GM21381 (cell line): ENCODE measurements around the gene RYR1.
"Not testable (repeated sequence)": the region's sequence is repeated elsewhere in the genome, so short reads cannot be mapped to it uniquely, and the experiment has no call there.

ENCODE experiments used
- ATAC-seq: cut with Tn5 transposase; IDR thresholded peaks from one replicate; pipeline ENCODE4 v1.9.1; 2021; ENCODE audit warnings: mild to moderate bottlenecking, moderate library complexity; ENCODE audit not compliant: unreplicated experiment

RYR1 gene

GRCh38 chr19:38537071-38537936 lies 103.8 kb downstream of the RYR1 start:
- ATAC-seq = no peak

DNA sequence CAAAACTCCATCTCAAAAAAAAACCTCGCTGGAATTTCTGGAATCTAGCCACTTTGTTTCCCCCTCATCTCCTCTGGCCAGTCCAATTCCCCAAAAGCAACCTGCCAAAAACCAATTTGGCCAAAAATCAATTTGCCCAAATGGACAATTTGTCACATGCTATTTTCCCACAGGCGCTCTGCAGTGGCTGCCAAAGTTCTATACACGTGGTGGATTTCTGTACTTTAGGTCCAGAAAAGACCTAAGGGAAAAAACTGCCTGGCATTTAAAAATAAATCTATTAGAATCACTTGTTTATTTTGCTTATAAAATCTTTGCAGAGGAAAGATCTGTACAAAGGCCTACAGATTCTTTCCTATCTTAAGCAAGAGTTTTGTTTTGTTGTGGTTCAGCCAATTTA lies 104.9 kb downstream of the RYR1 start:
- ATAC-seq = no peak

- ATAC-seq = no peak
These were observed 105.5 kb downstream of the RYR1 start for GRCh38 chr19:38538793-38539528.

DNA sequence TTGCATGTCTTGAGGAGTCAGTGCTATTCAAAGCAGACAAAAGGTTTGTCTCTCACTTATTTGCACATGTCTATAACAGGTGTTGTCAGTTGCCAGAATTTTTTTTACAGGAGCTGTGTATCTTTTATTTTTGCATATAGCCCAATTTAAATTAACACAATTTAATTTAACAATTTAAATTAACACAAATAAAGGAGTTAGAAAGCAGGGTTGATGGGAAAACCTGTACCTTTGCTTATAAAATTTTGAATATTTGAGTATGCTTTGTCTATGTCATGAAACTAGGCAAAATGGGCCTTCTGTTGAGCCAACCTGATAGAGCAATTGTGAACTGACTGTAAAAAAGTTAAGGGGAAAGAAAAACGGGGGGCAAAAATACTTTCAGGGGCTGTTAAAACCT lies 106.3 kb downstream of the RYR1 start:
- no peak for ATAC-seq

DNA sequence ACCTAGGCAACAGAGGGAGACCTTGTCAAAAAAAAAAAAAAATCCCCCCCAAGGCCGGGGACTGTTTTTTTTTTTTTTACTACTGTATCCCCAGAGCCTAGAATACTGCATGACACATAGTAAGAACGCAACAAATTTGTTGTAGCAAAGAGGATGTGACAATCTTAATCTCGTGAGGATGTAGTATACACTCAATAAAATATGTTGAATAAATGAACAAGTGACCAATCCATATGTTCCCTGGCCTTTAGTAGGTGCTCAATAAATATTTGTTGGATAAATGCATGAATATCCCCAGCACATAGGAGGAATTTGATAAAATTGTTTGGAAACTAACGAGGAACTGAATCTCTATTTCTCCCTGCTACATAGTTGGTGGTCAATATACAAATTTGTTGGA lies 108.5 kb downstream of the RYR1 start:
- ATAC-seq = no peak

DNA sequence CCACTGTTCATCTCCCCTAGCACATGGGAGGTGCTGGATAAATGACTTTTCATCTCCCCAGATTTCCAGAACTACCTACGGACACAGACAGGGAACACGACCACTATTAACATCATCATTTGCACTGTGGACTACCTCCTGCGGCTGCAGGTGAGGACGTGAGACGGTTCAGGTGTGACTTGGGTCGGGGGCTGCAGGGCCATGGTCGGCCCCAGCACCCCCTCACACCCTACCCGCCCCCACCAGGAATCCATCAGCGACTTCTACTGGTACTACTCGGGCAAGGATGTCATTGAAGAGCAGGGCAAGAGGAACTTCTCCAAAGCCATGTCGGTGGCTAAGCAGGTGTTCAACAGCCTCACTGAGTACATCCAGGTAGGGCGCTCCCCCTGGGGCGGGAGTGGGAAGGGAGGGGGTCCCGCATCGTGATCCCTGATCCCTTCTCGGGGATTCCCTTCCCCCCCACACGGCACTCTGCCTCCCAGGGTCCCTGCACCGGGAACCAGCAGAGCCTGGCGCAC lies 109.9 kb downstream of the RYR1 start:
- no peak for ATAC-seq

DNA sequence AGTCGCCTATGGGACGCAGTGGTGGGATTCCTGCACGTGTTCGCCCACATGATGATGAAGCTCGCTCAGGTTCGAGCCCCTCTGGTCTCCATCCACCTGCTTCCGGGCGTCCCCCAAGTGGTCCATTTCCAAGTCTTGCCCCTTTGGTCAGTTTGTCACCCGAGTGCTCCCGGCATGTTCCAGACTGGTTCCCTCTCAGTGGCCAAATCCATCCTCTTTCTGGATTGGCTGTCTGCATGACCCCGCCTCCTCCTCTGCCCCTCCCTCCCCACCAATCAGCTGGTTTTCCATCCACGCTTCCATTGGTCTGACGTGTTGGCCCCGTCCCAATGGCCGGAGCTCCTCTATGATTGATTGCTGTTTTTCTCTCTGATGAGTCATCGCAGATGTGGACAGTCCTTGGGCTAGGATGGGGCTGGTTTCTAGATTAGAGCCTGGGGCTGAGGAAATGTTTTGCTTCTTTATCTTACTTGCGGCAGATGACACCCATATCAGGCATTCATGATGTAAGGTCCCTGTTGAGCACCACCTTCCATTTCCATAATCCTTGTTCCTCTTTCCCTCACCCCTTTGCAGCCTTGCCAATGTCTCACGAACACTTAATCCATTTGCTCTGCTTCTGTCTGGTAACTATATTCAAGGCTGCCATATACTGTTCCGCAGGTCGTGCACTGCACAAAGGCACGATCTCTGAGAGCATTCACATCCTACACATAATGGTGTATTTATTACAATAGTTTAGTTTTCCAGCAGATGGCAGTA lies 110.5 kb downstream of the RYR1 start:
- peak; percentile 51 for ATAC-seq

- ATAC-seq = no peak
These were observed 111.3 kb downstream of the RYR1 start for GRCh38 chr19:38544569-38545315.

GRCh38 chr19:38545596-38545995 lies 112.1 kb downstream of the RYR1 start:
- ATAC-seq = no peak

DNA sequence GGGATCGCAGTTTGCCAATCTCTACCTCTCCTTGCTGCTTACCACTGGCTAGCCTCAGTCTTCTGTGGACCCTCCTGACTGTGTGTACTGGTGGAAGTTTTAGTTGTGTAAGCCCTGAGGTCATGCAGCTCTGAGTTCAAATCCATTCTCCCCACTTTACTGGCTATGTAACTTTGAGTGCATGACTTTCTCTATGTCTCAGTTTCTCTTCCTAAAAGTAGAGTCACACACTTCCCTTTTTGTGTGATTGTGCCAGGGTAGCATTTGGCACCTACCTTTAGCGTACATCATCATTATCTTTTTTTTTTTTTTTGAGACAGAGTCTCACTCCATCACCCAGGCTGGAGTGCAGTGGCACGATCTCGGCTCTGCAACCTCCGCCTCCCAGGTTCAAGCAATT lies 113.9 kb downstream of the RYR1 start:
- no peak for ATAC-seq

GRCh38 chr19:38549061-38549460 lies 115.6 kb downstream of the RYR1 start:
- no peak for ATAC-seq

GRCh38 chr19:38549942-38550341 lies 116.5 kb downstream of the RYR1 start:
- no peak for ATAC-seq

DNA sequence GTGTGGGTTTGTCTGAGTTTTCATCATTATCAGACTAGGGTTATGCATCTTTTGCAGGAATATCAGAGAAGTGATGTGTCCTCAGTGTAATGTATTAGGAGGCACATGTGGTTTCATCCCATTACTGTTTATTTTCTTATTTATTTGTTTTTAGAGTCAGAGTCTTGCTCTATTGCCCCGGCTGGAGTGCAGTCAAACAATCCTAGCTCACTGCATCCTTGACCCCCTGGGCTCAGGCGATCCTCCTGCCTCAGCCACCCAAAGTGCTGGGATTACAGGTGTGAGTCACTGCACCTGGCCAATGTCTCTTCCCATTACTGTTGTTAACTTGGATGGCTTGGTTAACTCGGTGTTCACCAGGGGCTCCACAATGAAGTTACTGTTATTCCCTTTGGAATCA lies 116.9 kb downstream of the RYR1 start:
- ATAC-seq = no peak

GRCh38 chr19:38551450-38551813 lies 117.9 kb downstream of the RYR1 start:
- ATAC-seq = peak; percentile 65

DNA sequence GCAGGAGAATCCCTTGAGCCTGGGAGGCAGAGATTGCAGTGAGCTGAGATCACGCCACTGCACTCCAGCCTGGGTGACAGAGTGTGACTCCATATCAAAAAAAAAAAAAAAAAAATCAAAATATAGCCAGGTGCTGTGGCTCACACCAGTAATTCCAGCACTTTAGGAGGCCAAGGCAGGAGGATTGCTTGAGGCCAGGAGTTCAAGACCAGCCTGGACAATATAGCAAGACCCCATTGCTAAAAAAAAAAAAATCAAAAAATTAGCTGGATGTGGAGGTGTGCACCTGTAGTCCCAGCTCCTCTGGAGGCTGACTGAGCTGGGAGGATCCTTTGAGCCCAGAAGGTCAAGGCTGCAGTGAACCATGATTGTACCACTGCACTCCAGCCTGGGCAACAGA lies 119.7 kb downstream of the RYR1 start:
- not testable (repeated sequence) for ATAC-seq

DNA sequence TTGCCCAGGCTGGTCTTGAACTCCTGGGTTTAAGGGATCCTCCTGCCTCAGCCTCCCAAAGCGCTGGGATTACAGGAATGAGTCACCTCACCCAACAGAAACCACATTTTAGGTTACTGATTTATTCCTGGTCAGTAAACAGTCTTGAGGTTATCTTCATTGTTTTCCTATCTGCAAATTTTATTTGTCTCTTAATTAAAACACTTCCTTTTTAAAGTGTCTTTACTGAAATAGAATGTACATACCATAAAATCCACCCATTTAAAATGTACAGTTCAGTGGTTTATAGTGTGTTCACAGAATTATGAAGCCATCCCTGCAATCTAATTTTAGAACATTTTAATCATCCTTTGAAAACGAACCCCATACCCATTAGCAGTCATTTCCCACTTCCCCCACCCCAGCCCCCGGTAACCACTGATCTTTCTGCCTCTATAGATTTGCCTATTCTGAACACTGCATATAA lies 121.2 kb downstream of the RYR1 start:
- no peak for ATAC-seq

DNA sequence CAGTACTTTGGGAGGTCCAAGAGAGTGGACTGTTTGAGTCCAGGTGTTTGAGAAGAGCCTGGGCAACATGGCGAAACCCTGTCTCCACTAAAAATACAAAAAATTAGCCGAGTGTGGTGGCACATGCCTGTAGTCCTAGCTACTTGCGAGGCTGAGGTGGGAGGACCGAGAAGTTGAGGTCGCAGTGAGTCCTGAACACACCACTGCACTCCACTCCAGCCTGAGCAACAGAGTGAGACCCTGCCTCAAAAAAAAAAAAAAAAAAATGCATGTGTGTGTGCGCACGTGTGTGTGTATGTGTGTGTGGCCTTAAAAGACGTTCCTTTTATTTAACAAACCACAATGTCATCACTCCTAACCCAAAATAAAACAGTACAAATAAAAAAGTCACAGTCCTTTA lies 121.7 kb downstream of the RYR1 start:
- ATAC-seq = no peak

DNA sequence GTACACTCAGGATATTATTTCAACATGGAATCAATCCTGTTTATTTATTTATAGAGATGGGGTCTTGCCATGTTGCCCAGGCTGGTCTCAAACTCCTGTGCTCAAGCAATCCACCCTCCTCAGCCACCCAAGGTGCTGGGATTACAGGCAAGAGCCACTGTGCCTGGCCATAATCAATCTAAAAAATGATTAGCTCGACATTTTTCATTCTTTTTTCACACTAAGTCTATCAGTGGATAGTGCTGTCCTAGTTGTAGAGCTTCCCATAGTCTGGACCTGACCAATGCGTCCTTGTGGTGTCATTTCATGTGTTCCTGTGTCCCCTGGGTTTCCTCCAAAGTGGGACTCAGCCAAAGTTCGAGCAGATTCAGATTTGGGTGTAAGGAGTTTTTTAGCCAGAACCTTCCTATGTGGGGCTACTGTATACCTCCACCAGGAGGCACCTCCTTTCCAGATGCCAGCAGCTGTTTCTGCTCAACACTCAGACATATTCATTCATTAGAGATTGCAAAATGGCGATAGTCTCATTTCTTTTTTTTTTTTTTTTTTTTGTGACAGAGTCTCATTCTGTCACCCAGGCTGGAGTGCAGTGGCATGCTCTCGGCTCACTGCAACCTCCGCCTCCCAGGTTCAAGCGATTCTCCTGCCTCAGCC lies 123.2 kb downstream of the RYR1 start:
- no peak for ATAC-seq

DNA sequence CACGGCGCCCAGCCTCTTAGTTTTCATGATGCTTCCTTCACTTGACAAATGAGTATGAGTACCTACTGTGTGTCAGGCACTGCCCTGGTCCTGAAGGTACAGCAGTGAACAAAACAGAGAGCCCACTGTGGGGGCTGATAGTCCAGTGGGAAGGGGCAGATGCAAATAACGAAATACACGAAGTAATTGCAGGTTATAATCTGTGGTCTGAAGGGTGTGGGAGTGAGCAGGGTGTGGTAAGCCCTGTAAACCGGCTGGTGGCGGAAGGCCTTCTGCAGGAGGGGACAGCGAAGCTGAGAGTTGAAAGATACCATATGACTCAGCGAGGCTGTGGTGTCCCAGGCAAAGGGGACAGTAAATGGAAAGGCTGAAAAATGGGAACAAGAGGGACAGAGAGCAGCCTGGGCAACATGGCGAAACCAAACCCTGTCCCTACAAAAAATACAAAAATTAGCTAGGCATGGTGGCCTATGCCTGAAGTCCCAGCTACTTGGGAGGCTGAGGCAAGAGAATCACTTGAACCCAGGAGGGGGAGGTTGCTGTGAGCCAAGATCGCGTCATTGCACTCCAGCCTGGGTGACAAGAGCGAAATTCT lies 123.8 kb downstream of the RYR1 start:
- peak; percentile 37 for ATAC-seq

DNA sequence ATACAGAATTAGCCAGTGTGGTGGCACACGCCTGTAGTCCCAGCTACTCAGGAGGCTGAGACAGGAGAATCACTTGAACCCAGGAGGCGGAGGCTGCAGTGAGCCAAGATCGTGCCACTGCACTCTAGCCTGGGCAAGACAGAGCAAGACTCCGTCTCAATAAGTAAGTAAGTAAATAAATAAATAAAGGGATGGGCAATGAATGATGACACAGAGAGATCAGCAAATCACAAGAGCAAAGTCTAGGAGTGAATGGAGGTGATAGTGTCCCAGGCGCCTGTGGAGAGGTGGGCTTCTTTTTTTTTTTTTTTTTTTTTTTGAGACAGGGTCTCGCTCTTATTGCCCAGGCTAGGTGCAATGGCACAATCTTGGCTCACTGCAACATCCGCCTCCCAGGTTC lies 125.4 kb downstream of the RYR1 start:
- not testable (repeated sequence) for ATAC-seq
